CD4-positive, alpha-beta T cell treated with Interleukin-2 at 100 ng/mL for 4 hours (primary cell): Measurements from ENCODE around the gene C19orf53.

Experiments used
- DNase-seq: peaks from one replicate; pipeline ENCODE4 v3.0.0-alpha.2; 2020; ENCODE audit warnings: low spot score

The C19orf53 gene

DNA sequence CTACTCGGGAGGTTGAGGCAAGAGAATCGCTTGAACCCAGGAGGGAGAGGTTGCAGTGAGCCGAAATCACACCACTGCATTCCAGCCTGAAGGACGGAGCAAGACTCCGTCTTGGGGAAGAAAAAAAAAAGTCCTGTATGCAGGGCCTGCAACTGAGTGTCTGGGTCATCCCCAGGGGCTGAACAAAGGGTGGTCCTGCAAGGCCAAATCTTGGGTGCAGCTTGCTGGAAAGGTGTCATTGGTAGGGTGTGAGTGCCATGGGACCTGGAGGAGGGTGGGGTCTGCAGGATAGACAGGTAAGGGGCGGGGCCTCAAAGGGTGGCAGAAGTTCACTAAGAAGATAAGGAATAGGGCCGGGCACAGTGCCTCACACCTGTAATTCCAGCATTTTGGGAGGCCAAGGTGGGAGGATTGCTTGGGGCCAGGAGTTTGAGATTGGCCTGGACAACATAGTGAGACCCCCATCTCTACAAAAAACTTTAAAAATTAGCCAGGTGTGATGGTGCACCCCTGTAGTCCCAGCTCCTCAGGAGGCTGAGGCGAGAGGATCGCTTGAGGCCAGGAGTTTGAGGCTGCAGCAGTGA, 52.5 kb downstream of the C19orf53 start:
- no peak for DNase-seq

DNA sequence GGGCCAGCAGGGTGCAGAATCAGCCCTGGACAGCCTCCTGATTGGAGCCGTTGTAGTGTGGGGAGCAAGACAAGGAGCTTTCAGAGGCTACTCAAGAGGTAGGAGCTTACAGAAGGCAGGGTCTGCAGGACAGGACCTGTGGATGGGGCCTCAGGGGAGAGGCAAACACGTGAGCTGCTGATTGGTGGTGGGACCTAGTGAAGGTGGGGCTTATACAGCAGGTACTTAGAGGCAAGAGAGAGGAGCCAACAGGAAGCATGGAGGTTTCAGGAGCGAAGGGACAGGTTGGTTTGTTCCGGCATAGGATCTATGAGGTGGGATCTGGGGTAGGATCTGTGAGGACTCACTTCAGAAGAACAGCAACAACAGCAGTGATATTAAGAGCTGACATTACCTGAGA, 53.4 kb downstream of the C19orf53 start:
- DNase-seq, result no peak
